ENCODE results near the gene IL23R.

Gene IL23R

DNA sequence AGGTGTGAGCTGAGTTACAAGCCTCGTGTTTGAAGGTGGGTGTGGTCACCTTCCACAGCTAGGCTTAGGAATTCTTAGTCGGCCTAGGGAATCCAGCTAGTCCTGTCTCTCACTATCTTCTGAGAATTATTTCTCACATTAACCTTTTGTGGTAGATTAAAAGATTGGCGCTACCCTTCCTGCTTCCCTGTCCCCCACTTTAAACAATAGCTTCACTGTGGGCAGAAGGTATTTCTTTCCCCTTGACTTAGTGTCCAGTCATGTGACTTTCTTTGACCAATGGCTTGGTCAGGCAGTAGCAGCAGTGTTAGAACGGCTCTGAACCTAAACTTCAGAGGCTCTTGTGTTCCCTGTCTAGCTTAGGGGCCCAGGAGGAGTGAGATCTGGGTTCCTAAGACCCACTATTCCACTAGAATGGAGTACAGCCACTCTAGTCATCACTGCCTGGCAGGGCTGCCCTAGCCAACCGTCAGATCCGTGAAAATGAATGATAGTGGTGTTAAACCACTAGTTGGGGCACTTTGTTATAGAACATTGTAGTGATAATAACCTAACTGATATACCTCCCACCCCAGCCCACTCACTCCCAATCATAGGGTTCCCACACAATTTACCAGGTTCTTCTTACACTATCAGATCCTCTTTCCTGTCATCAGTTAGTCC lies 17.6 kb upstream of the IL23R start:
- in situ Hi-C loops (cut with HindIII; ENCODE audit: low sequenced_read_pairs), result no loop called here

DNA sequence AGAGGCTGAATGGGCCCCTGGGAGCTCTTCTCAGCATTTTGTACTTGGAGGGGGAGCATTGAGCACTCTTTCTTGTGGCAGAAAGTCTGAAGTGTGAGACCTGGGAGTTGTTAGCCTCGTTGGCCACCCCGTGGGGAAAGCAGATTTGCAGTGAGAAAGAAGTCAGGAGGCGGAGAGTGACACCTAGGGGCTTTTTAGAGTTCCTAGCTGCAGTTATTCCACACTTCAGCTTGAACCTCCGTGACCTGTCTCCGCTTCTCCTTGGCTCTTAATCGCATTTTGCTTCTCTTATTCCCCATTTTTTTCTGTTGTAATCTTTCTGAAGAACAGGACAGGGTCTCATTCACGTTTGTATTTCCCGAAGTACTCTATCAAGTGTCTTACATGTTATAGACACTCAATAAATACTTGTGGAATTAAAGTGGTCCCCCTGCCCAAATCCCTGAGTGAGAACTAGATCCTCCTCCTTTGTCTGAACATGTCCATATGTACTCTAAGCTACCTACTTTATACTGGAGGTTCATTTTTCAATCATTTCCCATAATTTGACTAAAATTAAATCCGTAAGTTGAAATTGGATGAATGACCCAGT lies 17.0 kb upstream of the IL23R start:
- in situ Hi-C loops (cut with HindIII; ENCODE audit: low sequenced_read_pairs), result no loop called here

- in situ Hi-C loops (cut with HindIII; ENCODE audit: low sequenced_read_pairs), result no loop called here
These were observed 15.3 kb upstream of the IL23R start for GRCh38 chr1:67150931-67151330.

GRCh38 chr1:67158401-67158800 lies 7.9 kb upstream of the IL23R start:
- in situ Hi-C loops (cut with HindIII; ENCODE audit: low sequenced_read_pairs), result no loop called here

DNA sequence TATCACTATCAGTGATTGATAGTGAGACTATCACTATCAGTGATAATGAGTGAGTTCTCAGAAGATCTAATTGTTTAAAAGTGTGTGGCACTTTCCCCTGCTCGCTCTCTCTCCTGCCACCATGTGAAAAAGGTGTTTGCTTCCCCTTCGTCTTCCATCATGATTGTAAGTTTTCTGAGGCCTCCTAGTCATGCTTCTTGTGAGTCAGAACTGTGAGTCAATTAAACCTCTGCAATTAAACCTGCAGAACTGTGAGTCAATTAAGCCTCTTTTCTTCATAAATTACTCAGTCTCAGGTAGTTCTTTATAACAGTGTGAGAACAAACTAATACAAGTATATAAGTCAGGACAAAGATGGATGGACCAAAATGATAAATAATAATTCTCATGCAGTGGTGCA lies 7.0 kb upstream of the IL23R start:
- in situ Hi-C loops (cut with HindIII; ENCODE audit: low sequenced_read_pairs), result no loop called here

- in situ Hi-C loops (cut with HindIII; ENCODE audit: low sequenced_read_pairs), result no loop called here
These were observed 3.3 kb upstream of the IL23R start for GRCh38 chr1:67162954-67163353.

GRCh38 chr1:67165468-67166041 lies 699 bp upstream of the IL23R start:
- in situ Hi-C loops (cut with HindIII; ENCODE audit: low sequenced_read_pairs), result no loop called here

- in situ Hi-C loops (cut with HindIII; ENCODE audit: low sequenced_read_pairs), result no loop called here
These were observed 3.2 kb downstream of the IL23R start for GRCh38 chr1:67169496-67169895.

DNA sequence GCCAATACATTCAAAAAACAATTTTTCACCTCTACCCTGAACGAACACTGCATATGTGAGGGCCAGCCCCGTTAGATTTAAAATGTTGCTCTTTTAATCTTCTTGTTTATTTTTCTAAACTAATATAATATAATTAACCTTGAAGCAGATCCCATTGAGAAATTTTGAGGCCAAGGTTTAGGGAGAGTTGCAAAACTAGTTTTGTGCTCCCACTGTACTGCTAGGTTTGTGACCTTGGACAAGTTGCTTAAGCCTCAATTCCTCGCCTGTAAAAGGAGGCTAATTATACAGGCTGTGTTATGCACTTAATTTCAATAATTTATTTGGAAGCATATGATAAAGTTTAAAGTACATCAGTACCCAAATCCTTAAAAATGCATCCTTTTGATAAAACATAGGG lies 3.7 kb downstream of the IL23R start:
- in situ Hi-C loops (cut with HindIII; ENCODE audit: low sequenced_read_pairs), result no loop called here

DNA sequence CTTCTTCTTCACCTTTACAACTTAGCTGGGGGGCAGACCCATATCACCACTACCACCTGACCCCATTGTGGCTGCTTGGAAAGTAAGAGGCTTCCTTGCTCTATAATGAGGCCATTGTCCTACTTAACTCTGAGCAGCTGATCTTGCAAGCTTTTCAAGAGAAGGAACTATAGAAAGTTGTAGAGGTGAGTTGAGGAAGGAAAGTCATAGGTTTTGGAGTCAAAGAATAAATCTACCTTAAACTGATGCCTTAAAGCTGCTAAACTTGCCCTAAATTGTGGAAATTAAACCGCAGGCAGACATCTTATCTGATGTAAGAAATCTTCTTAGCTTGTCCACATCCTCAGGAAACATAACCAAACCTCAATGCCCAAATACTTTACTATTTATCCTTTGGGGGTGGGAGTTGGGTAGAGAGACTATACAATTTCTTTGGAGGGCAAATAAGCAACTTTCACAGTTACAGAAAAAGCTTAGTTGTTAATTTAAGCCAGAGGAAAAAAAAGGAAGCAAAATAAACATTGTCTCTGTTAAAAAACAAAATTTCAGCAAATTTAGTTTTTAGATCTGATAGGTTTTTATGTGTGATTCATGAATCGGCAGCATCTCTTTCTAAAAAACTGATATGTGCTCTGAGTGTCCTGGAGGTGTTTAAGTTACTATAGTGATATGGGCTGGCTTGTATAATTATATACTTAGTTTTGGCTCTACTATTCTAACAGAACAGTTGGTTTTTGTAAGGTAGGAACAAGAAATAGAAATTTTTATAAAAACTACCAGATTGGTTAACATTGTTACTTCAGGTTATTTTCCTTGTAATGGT lies 4.7 kb downstream of the IL23R start:
- in situ Hi-C loops (cut with HindIII; ENCODE audit: low sequenced_read_pairs), result no loop called here

DNA sequence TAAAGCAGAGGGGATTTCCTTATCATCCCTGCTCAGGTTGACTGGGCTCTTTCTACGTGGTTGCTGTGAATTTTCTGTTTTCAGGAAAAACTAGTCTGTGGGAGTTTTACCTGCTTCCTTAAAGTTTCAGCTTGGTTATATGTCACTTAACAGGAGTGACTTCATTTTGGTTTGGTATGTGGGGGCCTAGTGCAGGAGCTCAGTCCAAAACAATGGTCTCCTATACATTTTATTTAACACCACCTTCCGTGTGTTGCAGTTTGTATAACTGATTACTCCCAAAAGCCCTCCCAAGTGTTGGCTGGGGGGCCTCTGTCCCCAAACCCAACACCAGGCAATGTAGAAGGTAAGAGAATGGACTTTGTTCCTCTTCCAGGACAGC lies 5.3 kb downstream of the IL23R start:
- in situ Hi-C loops (cut with HindIII; ENCODE audit: low sequenced_read_pairs), result no loop called here

DNA sequence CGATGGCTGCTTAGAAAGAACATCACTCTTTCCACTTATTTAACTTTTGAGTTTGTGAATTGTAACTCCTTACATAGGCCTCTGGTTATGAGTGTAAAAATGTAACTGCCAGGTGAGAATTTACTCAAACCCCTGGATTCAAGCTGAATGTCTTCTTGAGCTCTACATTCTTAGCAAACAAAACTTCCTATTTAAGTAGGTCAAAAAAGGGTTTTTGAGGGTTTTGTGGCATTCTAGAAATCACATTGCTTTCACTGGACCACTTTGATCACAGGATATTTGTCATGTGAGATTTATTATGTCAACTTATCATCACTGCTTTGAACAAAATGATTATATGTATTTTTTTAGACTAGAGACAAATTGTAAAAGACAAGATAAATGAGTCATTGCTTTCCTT lies 5.7 kb downstream of the IL23R start:
- in situ Hi-C loops (cut with HindIII; ENCODE audit: low sequenced_read_pairs), result no loop called here

DNA sequence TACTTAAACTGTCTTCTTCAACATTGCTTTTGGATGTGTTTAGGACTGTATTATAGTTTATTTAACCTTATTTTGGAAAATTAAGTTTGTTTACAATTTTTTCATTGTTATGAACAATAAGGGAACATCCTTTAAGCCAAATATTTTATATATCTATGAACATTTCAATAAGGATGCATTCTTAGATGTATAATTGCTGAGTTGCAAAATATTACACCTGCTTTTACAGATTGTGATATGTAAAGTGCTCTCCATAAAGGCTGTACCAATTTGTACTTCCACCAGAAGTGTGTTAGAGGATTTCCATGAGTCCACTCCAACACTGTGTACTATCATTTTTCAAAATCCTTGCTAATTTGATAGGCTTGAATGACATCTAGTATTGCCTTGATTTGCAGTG lies 7.7 kb downstream of the IL23R start:
- in situ Hi-C loops (cut with HindIII; ENCODE audit: low sequenced_read_pairs), result no loop called here

GRCh38 chr1:67174716-67175284 lies 8.5 kb downstream of the IL23R start:
- in situ Hi-C loops (cut with HindIII; ENCODE audit: low sequenced_read_pairs), result no loop called here

DNA sequence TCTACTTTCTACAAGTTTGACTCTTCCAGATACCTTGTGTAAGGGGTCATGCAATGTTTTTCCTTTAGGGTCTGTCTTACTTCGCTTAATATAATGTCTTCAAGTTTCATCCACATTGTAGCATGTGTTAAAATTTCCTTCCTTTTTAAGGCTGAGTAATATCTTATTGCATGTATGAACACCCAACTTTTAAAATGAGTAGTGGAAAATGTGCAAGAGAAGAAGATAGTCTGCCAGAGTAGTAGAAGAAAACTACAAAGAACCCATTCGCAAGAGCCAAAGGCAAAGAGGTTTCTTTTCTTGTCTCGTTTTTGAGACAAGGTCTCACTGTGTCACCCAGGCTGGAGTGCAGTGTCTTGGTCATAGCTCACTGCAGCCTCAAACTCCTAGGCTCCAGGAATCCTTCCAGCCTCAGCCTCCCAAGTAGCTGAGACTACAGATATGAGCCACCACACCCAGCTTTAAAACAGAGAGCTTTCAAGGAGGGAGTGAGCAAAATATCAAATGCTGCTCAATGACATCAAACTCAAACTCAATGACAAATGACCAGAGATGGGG lies 9.4 kb downstream of the IL23R start:
- in situ Hi-C loops (cut with HindIII; ENCODE audit: low sequenced_read_pairs), result no loop called here

DNA sequence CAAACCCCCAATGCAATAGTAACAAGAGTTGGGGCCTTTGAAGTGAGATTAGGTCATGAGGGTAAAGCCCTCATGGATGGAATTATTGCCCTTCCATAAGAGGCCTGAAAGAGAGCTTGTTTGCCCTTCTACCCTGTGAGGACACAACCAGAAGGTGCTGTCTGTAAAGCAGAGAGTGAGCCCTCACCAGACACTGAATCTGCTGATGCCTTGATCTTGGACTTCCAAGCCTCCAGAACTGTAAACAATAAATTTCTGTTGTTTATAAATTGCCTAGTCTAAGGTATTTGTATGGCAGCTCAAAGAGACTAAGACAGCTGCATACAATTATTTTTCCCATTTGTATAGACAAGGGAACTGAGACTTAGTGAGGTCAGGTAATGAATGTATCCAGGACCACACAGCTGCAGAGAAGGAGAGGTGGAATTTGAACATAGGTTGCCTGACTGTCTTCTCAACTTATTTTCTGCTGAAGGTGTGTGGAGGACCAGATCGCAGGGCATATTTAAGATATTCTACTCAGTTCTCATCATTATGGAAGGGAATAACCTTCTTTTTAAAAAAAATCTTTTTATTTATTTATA lies 18.7 kb downstream of the IL23R start:
- in situ Hi-C loops (cut with HindIII; ENCODE audit: low sequenced_read_pairs), result no loop called here

- in situ Hi-C loops (cut with HindIII; ENCODE audit: low sequenced_read_pairs), result no loop called here
These were observed 21.9 kb downstream of the IL23R start for GRCh38 chr1:67188137-67188536.

- in situ Hi-C loops (cut with HindIII; ENCODE audit: low sequenced_read_pairs), result loop anchor here (5.0 kb wide), 1 partner anchor 53 kb away; no protein-coding TSS in a partner anchor
These were observed 23.7 kb downstream of the IL23R start for GRCh38 chr1:67189953-67190352.

DNA sequence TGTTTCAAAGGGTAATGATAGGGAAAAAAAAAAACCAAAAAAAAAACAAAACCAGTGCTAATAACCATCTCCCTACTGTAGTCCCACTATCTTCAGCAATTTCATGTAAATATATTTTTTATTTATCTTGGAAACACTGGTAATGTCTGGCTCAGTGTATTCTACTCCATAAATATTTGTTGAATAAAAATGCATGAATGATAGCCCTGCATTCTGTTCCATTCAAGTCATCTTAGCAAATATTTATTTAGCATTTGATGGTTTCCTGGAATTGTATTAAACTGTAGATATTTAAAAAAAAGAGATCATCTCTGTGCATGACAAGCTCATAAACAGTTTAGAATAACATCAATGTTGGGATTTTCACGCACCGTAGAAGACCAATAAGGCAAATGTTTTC lies 24.2 kb downstream of the IL23R start:
- in situ Hi-C loops (cut with HindIII; ENCODE audit: low sequenced_read_pairs), result loop anchor here (5.0 kb wide), 1 partner anchor 53 kb away; no protein-coding TSS in a partner anchor

DNA sequence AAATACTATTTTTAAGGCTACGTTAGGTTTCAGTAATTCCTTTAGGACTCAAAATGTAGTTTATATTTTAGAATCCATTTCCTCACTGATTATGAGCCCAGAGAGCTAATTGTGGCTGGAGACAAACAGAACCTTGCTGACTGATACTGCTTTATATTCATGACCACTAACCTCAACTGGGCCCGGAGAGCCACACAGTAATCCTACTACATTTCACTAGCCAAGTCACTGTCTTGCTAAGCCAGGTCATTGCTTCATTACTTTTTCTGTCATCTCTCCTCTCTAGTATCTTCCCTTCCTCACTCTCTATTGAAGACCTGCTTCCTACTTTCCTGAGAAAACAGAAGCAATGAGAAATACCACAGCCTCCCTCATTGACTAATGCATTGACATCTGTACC lies 24.7 kb downstream of the IL23R start:
- in situ Hi-C loops (cut with HindIII; ENCODE audit: low sequenced_read_pairs), result loop anchor here (5.0 kb wide), 1 partner anchor 54 kb away; no protein-coding TSS in a partner anchor

All from endothelial cell of hepatic sinusoid (primary cell).